Activated B cell treated with CpG ODN at 0.5 μM for 24 hours (primary cell): ENCODE measurements around the gene RAB11FIP2. TPM values are rescaled to one million over a fixed set of nuclear protein-coding genes. Genes with fewer than 3 reads are reported as not detected.

Experiments used
- ATAC-seq: fragments of 200-7000 bp; cut with Tn5 transposase; one replicate; pipeline ENCODE4 v1.10.0; 2021; ENCODE audit warnings: low read depth, mild to moderate bottlenecking, moderate library complexity
- CTCF ChIA-PET: fragments of 350-600 bp; sonication (Branson Sonifier 250); formaldehyde crosslinking; loops from one replicate; lab custom pipeline; 2021; ENCODE audit warnings: antibody characterized with exemption; lab: Charles Lee
- POLR2A ChIA-PET: fragments of 350-600 bp; sonication (Branson Sonifier 250); formaldehyde crosslinking; loops from one replicate; lab custom pipeline; 2021; ENCODE audit warnings: antibody characterized with exemption; lab: Charles Lee
- DNase-seq: peaks from one replicate; pipeline ENCODE4 v3.0.0; 2022
- H3K27ac Mint-ChIP-seq: one replicate; pipeline ENCODE4 v1.8.0; 2020; ENCODE audit warnings: mixed read lengths
- H3K27me3 Mint-ChIP-seq: one replicate; pipeline ENCODE4 v1.8.0; 2021; ENCODE audit warnings: mixed read lengths
- H3K36me3 Mint-ChIP-seq: one replicate; pipeline ENCODE4 v1.8.0; 2021; ENCODE audit warnings: low read depth, mixed read lengths
- H3K4me1 Mint-ChIP-seq: one replicate; pipeline ENCODE4 v1.8.0; 2021; ENCODE audit warnings: mixed read lengths
- H3K4me3 Mint-ChIP-seq: one replicate; pipeline ENCODE4 v1.8.0; 2020; ENCODE audit warnings: mild to moderate bottlenecking, mixed read lengths
- H3K9me3 Mint-ChIP-seq: one replicate; pipeline ENCODE4 v1.8.0; 2020; ENCODE audit warnings: mixed read lengths
- intact Hi-C: fragments of 100-400 bp; cut with micrococcal nuclease; formaldehyde crosslinking; loops from one replicate; pipeline ENCODE4 v1.15.1; 2024
- total RNA-seq: library from RNA; stranded (reverse); gene quantifications from 2 replicates; pipeline ENCODE4 v1.2.3, GENCODE V29; 2022
- TF ChIP-seq, protein P1 (sequence below): fragments of 200-600 bp; IDR thresholded peaks from one replicate; pipeline ENCODE4 v1.8.0; 2022; ENCODE audit warnings: antibody characterized with exemption, mild to moderate bottlenecking

The RAB11FIP2 gene
- total RNA-seq, 1 donor from 2014 or later: 33.2 TPM

- no peaks in the 10 kb centered on the region for H3K4me1 Mint-ChIP-seq
- H3K27me3 Mint-ChIP-seq: no peaks in the 10 kb centered on the region
- POLR2A ChIA-PET: no interaction called here
- H3K4me3 Mint-ChIP-seq: no peak overlapping the region
- ATAC-seq (no peak), DNase-seq (no peak)
- CTCF ChIA-PET: no interaction called here
- peaks cover 36% of the 10 kb centered on the region for H3K36me3 Mint-ChIP-seq
- TF ChIP-seq, protein P1, sequence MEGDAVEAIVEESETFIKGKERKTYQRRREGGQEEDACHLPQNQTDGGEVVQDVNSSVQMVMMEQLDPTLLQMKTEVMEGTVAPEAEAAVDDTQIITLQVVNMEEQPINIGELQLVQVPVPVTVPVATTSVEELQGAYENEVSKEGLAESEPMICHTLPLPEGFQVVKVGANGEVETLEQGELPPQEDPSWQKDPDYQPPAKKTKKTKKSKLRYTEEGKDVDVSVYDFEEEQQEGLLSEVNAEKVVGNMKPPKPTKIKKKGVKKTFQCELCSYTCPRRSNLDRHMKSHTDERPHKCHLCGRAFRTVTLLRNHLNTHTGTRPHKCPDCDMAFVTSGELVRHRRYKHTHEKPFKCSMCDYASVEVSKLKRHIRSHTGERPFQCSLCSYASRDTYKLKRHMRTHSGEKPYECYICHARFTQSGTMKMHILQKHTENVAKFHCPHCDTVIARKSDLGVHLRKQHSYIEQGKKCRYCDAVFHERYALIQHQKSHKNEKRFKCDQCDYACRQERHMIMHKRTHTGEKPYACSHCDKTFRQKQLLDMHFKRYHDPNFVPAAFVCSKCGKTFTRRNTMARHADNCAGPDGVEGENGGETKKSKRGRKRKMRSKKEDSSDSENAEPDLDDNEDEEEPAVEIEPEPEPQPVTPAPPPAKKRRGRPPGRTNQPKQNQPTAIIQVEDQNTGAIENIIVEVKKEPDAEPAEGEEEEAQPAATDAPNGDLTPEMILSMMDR: no peak
- no peaks in the 10 kb centered on the region for H3K9me3 Mint-ChIP-seq
- intact Hi-C loops: no loop called here
- no peak overlapping the region for H3K27ac Mint-ChIP-seq
Observed at GRCh38 chr10:118034791-118035261, 11.9 kb downstream of the RAB11FIP2 start.

DNA sequence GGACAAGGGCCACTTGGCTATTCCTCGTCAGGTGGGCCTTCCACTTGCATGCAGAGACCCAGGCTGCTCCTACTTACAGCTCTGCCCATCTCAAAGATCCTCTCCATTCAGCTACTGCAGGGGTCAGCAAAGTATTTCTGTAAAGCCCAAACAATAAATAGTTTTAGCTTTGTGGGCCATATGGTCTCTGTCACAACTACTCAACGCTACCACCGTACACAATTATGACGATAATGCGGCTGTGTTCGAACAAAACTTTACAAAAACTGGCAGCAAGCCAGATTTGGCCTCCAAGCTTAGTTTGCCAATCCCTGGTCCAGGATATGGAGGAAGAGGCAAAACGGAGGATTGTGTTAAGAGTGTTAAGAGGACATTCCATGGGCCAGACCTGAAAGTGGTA lies 12.8 kb downstream of the RAB11FIP2 start:
- intact Hi-C loops: no loop called here
- Mint-ChIP-seq H3K4me1 (no peaks in the 10 kb centered on the region), H3K27me3 (no peaks in the 10 kb centered on the region), H3K36me3 (peaks cover 36% of the 10 kb centered on the region), H3K27ac (no peak overlapping the region), H3K4me3 (no peak overlapping the region), H3K9me3 (no peaks in the 10 kb centered on the region)
- TF ChIP-seq, protein P1: no peak
- ATAC-seq: no peak
- no peak for DNase-seq
- ChIA-PET POLR2A (no interaction called here), CTCF (no interaction called here)

- Mint-ChIP-seq H3K36me3 (peaks cover 32% of the 10 kb centered on the region), H3K4me1 (no peaks in the 10 kb centered on the region), H3K27me3 (no peaks in the 10 kb centered on the region), H3K9me3 (no peaks in the 10 kb centered on the region), H3K27ac (no peak overlapping the region), H3K4me3 (no peak overlapping the region)
- CTCF ChIA-PET: no interaction called here
- TF ChIP-seq, protein P1: no peak
- ATAC-seq (no peak), DNase-seq (no peak)
- intact Hi-C loops: no loop called here
- POLR2A ChIA-PET: no interaction called here
Observed at GRCh38 chr10:118032564-118032963, 14.2 kb downstream of the RAB11FIP2 start.

DNA sequence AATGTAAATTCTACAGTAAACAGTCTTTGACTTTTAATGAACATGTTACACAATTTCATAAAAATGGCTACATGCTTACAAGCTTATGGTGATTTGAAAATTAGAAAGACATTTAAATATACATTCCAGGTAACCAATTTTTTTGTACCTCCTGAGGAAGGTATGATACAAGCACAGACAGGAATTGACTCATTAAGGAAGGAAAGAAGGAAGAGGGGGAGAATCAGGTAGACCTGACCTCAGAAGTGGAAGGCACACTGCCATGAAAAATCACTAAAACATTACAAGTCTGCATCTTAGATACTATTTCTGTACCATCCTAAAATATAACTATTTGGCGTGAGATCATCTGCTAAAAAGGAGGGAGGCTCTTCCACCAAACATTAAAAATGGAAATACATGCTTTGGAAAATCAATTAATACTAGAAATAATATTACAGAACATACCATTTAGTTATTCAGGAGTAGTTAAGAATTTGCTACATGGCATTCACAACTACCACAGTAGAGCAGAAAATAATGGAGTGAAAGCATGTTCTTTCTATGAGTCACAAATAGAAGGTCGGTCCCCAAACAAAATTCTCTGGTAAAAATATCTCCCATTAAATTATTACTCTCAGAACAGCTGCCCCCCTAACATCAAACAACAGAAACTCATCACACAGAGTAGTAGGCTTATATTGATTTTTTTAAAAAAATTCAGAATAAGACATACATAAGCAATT lies 15.2 kb downstream of the RAB11FIP2 start:
- TF ChIP-seq, protein P1: no peak
- H3K27ac Mint-ChIP-seq: no peak overlapping the region

DNA sequence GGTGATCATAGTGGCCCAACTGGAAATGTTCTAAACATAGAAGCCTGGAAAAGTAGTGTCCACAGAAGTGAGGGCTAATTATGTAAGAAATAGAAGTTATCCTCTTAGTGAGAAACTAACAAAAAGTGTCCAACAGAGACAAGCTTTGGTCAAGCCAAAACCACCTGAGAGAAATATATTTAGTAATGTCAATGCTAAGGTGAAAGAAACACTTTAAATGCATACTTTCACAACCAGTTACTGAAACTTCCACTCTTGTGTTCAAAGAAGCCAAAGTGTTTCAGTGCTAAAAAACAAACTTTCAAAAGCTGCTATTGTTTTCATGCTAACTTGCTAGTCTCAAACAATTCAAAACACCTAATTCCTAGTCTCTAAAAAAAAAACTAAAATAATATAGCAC lies 18.1 kb downstream of the RAB11FIP2 start:
- no peak overlapping the region for H3K4me3 Mint-ChIP-seq
- CTCF ChIA-PET: no interaction called here
- no peaks in the 10 kb centered on the region for H3K9me3 Mint-ChIP-seq
- DNase-seq (no peak), ATAC-seq (no peak)
- no peaks in the 10 kb centered on the region for H3K27me3 Mint-ChIP-seq
- POLR2A ChIA-PET: no interaction called here
- peaks cover 19% of the 10 kb centered on the region for H3K36me3 Mint-ChIP-seq
- TF ChIP-seq, protein P1: no peak
- H3K4me1 Mint-ChIP-seq: no peaks in the 10 kb centered on the region
- intact Hi-C loops: no loop called here
- no peak overlapping the region for H3K27ac Mint-ChIP-seq

More for the DNA sequence above, 15.2 kb downstream of the RAB11FIP2 start:
- no peaks in the 10 kb centered on the region for H3K27me3 Mint-ChIP-seq
- DNase-seq (no peak), ATAC-seq (no peak)
- no peak overlapping the region for H3K4me3 Mint-ChIP-seq
- POLR2A ChIA-PET: no interaction called here
- peaks cover 28% of the 10 kb centered on the region for H3K36me3 Mint-ChIP-seq
- no peaks in the 10 kb centered on the region for H3K4me1 Mint-ChIP-seq
- no peaks in the 10 kb centered on the region for H3K9me3 Mint-ChIP-seq
- CTCF ChIA-PET: no interaction called here
- intact Hi-C loops: no loop called here
